ENCODE measurements around the gene M1AP. TPM values are rescaled to one million over a fixed set of nuclear protein-coding genes. Genes with fewer than 3 reads are reported as not detected.
A peak's percentile ranks its signal among the peaks of the same experiment; 100 is the strongest.

The M1AP gene
- total and polyA plus RNA-seq, 2 of the 8 experiments (the other 6 are each of a cell fraction or from before 2014, with no cell fraction given) = 4.8 TPM

DNA sequence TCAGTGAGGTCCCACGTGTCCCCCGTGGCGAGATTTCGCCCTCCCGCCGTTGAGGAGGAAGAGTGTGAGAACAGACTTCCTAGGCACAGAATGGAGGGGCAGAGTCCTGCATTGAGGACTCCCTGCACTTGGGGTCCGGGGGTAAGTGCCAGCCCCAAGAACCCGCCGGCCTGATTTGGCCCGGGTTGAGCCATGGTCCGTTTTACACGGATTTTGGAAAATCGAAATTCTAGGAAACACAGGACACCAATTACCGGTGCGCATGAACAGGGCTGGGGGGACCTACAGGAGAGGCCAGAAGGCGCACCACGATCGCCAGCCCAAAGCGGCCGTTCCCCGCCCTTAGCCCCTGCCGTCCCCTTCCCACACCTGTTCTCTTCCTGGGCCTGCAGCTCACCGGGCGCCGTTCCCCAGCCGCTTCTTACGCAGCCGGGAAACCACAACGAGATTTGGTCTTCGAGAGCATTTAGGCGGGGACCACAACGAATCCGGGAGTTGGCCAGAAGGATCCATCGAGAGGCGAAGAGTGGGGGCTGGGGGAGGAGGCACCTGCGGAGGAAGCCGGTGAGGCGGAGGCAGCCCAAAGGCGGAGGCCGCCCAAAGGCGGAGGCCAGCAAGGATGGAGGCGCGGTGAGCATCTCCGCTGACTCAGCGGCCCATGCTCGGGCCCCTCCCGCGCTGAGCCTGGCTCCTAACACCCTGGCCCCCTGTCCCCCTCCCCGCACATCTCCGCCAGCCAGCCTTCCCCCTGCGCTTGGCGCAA is 134.3 kb downstream of the M1AP start:
- H2BK5ac ChIP-seq (ENCODE audit: low read depth, low read length) = no peak overlapping the region
- H3K79me2 ChIP-seq (ENCODE audit: control insufficient read depth in 1 of 2, insufficient read depth in 2 of 2, low read length in 2 of 2) = no peaks in the 10 kb centered on the region
- peaks cover 2 to 4% of the 10 kb centered on the region in 2 experiments for H4K20me1 ChIP-seq (replicated peaks in 1 of 2; ENCODE audit: control insufficient read depth in 1 of 2, insufficient read depth in 2 of 2, low read length in 2 of 2)
- ChIA-PET CTCF (ENCODE audit: partially characterized antibody) (interaction anchor here (1.0 to 4.2 kb wide), 6 partner anchors 9 to 74 kb away, joined by 3 to 20 read pairs (median 6); no protein-coding TSS in a partner anchor), POLR2A (ENCODE audit: partially characterized antibody) (interaction anchor here (0.8 to 6.7 kb wide), 7 partner anchors 10 to 56 kb away, joined by 3 to 63 read pairs (median 6); partner anchors contain the start of genes AUP1, DQX1, HTRA2 and LBX2)
- H2BK120ac ChIP-seq (replicated peaks; ENCODE audit: low read depth, low read length) = no peak overlapping the region
- no peaks in the 10 kb centered on the region for H3K79me1 ChIP-seq (ENCODE audit: low read depth, low read length)
- H3K9me3 ChIP-seq (ENCODE audit: insufficient read depth in 2 of 2, low read depth in 1 of 2, low read length in 1 of 2) = peaks cover 7 to 12% of the 10 kb centered on the region in 2 experiments
- no peak overlapping the region for H3K27ac ChIP-seq (ENCODE audit: low read depth, low read length)
- no peak overlapping the region for H2AFZ ChIP-seq (ENCODE audit: low read length)
- peak overlapping the region; percentile 11; the same call in 1 of the 2 replicates for H4K8ac ChIP-seq (ENCODE audit: extremely low read depth, insufficient read depth, low read length)
- H3K4ac ChIP-seq (replicated peaks; ENCODE audit: insufficient read length, low read depth, low read length) = no peak overlapping the region
- no peak for FAIRE-seq
- H3K23me2 ChIP-seq (ENCODE audit: low read depth, low read length) = peaks cover 10% of the 10 kb centered on the region; the same call in 1 of the 2 replicates
- H2BK15ac ChIP-seq (ENCODE audit: low read length) = no peak overlapping the region
- H4K91ac ChIP-seq (replicated peaks; ENCODE audit: insufficient read length, low read length) = no peak overlapping the region
- H3K56ac ChIP-seq (replicated peaks; ENCODE audit: insufficient read length, low read depth, low read length) = no peak overlapping the region
- H3K14ac ChIP-seq (ENCODE audit: insufficient read length) = no peak overlapping the region
- H2BK12ac ChIP-seq (ENCODE audit: low read depth, low read length) = peak overlapping the region; percentile 27; the same call in 1 of the 2 replicates
- peaks cover 0 to 19% (median 0%) of the 10 kb centered on the region in 4 experiments; a peak in 1 of 8 replicates for H3K36me3 ChIP-seq (ENCODE audit: control insufficient read depth in 2 of 4, insufficient read depth in 4 of 4, low read length in 3 of 4)
- no peak overlapping the region for H3K9ac ChIP-seq (replicated peaks in 1 of 4; ENCODE audit: extremely low read depth in 1 of 4, low read depth in 3 of 4, low read length in 3 of 4)
- no peak overlapping the region for H2AK5ac ChIP-seq (ENCODE audit: low read depth, low read length)
- no peak overlapping the region for H4K5ac ChIP-seq (ENCODE audit: insufficient read length, low read depth, low read length)
- H3K4me1 ChIP-seq (replicated peaks in 1 of 4; ENCODE audit: control insufficient read depth in 3 of 4, insufficient read depth in 4 of 4, low read length in 3 of 4) = peaks cover 0 to 24% (median 10%) of the 10 kb centered on the region in 4 experiments; a peak in 6 of 7 replicates
- peak overlapping the region; percentile 63 to 88 for H3K4me2 ChIP-seq (ENCODE audit: insufficient read depth in 1 of 2, low read depth in 2 of 2, low read length in 2 of 2)
- no peak overlapping the region for H2BK20ac ChIP-seq (ENCODE audit: low read length)
- 7% methylated on average over 38 of the region's 52 CpGs; no CpG with 5 or more reads in 1 of the 2 experiments for WGBS, 2 experiments (ENCODE audit: extremely low coverage in 1 of 2, insufficient coverage in 1 of 2, insufficient read length in 1 of 2, insufficient replicate concordance in 2 of 2, low coverage in 1 of 2, low lambda C conversion rate in 2 of 2, missing lambda C conversion rate in 1 of 2)
- peak in 1 of 2 experiments; percentile 69 for DNase-seq (ENCODE audit: low read depth in 1 of 2, low spot score in 2 of 2)
- H3K4me3 ChIP-seq (ENCODE audit: extremely low read depth in 1 of 4, insufficient read depth in 2 of 4, low read depth in 3 of 4, low read length in 4 of 4) = peak overlapping the region; percentile 20 to 62 (median 28)
- H3K27me3 ChIP-seq (replicated peaks in 1 of 4; ENCODE audit: control insufficient read depth in 3 of 4, extremely low read depth in 1 of 4, insufficient read depth in 3 of 4, low read length in 3 of 4) = peaks cover 80 to 99% (median 95%) of the 10 kb centered on the region in 4 experiments
- peak overlapping the region; percentile 60; the same call in 1 of the 2 replicates for H3K18ac ChIP-seq (ENCODE audit: extremely low read depth, low read length)
- H3K23ac ChIP-seq (ENCODE audit: insufficient read length) = no peak overlapping the region
- TF ChIP-seq, protein P1, sequence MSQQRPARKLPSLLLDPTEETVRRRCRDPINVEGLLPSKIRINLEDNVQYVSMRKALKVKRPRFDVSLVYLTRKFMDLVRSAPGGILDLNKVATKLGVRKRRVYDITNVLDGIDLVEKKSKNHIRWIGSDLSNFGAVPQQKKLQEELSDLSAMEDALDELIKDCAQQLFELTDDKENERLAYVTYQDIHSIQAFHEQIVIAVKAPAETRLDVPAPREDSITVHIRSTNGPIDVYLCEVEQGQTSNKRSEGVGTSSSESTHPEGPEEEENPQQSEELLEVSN (IDR thresholded peaks at IDR 0.05) = peak; percentile 24; the same call in 1 of the 2 replicates
- TF ChIP-seq MAFK (IDR thresholded peaks at IDR 0.05; ENCODE audit: low read depth, low read length) (no peak), RNF2 (IDR thresholded peaks at IDR 0.05; ENCODE audit: borderline replicate concordance, low read depth, low read length, missing control alignments, poor library complexity, severe bottlenecking) (peak; percentile 100), SUZ12 (IDR thresholded peaks at IDR 0.05; ENCODE audit: low read length) (peak; percentile 91), CBX8 (IDR thresholded peaks at IDR 0.05; ENCODE audit: borderline replicate concordance, low read depth, low read length) (peak; percentile 100)
